ENCODE data around the gene RTL9. TPM values are rescaled to one million over a fixed set of nuclear protein-coding genes. Genes with fewer than 3 reads are reported as not detected.
A peak's percentile ranks its signal among the peaks of the same experiment; 100 is the strongest.

Gene RTL9
- total and polyA plus RNA-seq, 9 of the 15 experiments (the other 6 are each of a cell fraction or from before 2014, with no cell fraction given) = 0.04 to 0.35 (median 0.13) TPM; not detected in 1

GRCh38 chrX:110321081-110321480, 37.6 kb upstream of the RTL9 start (continued):
- TF ChIP-seq, protein P1, sequence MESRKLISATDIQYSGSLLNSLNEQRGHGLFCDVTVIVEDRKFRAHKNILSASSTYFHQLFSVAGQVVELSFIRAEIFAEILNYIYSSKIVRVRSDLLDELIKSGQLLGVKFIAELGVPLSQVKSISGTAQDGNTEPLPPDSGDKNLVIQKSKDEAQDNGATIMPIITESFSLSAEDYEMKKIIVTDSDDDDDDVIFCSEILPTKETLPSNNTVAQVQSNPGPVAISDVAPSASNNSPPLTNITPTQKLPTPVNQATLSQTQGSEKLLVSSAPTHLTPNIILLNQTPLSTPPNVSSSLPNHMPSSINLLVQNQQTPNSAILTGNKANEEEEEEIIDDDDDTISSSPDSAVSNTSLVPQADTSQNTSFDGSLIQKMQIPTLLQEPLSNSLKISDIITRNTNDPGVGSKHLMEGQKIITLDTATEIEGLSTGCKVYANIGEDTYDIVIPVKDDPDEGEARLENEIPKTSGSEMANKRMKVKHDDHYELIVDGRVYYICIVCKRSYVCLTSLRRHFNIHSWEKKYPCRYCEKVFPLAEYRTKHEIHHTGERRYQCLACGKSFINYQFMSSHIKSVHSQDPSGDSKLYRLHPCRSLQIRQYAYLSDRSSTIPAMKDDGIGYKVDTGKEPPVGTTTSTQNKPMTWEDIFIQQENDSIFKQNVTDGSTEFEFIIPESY (CRISPR knock-in tag; IDR thresholded peaks at IDR 0.05) = no peak
- TF ChIP-seq HEY1 (CRISPR knock-in tag; IDR thresholded peaks at IDR 0.05; ENCODE audit: borderline replicate concordance) = no peak
- TF ChIP-seq ZNF592 (IDR thresholded peaks at IDR 0.05) = 0 out of 2 replicates have a peak, but pooled peaks have one; percentile 12
- no peak for TF ChIP-seq USF2 (CRISPR knock-in tag; IDR thresholded peaks at IDR 0.05)
- no peak for TF ChIP-seq HLTF (IDR thresholded peaks at IDR 0.05)
- no peak for TF ChIP-seq CXXC5 (CRISPR knock-in tag; IDR thresholded peaks at IDR 0.05)
- peak; percentile 37; the same call in 1 of the 2 replicates for TF ChIP-seq TAL1 (IDR thresholded peaks at IDR 0.05)
- TF ChIP-seq PTBP1 (IDR thresholded peaks at IDR 0.05; ENCODE audit: low read depth, low read length) = no peak
- no peak for TF ChIP-seq NCOA1 (IDR thresholded peaks at IDR 0.05; ENCODE audit: low read depth)
- TF ChIP-seq ZNF586 (CRISPR knock-in tag; conservative IDR thresholded peaks at IDR 0.05) = no peak
- no peak for TF ChIP-seq ZNF407 (IDR thresholded peaks at IDR 0.05; ENCODE audit: low read depth)
- TF ChIP-seq TBL1XR1 (IDR thresholded peaks at IDR 0.05; ENCODE audit: low read length in 2 of 2) = no peak
- TF ChIP-seq E2F3 (CRISPR knock-in tag; IDR thresholded peaks at IDR 0.05) = no peak
- no peak for TF ChIP-seq CHCHD3 (CRISPR knock-in tag; IDR thresholded peaks at IDR 0.05)
- TF ChIP-seq ZNF23 (CRISPR knock-in tag; IDR thresholded peaks at IDR 0.05) = no peak

All from K562 (cell line).